Skeletal muscle tissue (tissue), 4 donors: ENCODE measurements around the gene TGM2. TPM values are rescaled to one million over a fixed set of nuclear protein-coding genes. Genes with fewer than 3 reads are reported as not detected.
A peak's percentile ranks its signal among the peaks of the same experiment; 100 is the strongest.
"Not testable (repeated sequence)": the region's sequence is repeated elsewhere in the genome, so short reads cannot be mapped to it uniquely, and the experiment has no call there.

Experiments
- H3K27ac ChIP-seq: one replicate; pipeline ENCODE4 v1.7.0; 2013; ENCODE audit warnings: mild to moderate bottlenecking, low read depth, low read length, inconsistent platforms
- H3K27me3 ChIP-seq, 3 donors: one replicate each; pipeline ENCODE4 v1.7.0; 2013; ENCODE audit warnings: low read length in 3 of 3; ENCODE audit not compliant: control insufficient read depth in 3 of 3, insufficient read depth in 3 of 3
- H3K36me3 ChIP-seq, 3 donors: one replicate each; pipeline ENCODE4 v1.7.0; 2013; ENCODE audit warnings: low read length in 3 of 3; ENCODE audit not compliant: control insufficient read depth in 3 of 3, insufficient read depth in 3 of 3
- H3K4me1 ChIP-seq, 3 donors: one replicate each; pipeline ENCODE4 v1.7.0; 2013; ENCODE audit warnings: low read length in 3 of 3, mild to moderate bottlenecking in 3 of 3; ENCODE audit not compliant: control insufficient read depth in 3 of 3, insufficient read depth in 3 of 3
- H3K4me3 ChIP-seq, 3 donors: one replicate each; pipeline ENCODE4 v1.7.0; 2013; ENCODE audit warnings: low read length in 3 of 3
- H3K9ac ChIP-seq, 3 donors: one replicate each; pipeline ENCODE4 v1.7.0; 2013; ENCODE audit warnings: low read length in 3 of 3, mild to moderate bottlenecking in 3 of 3, moderate library complexity in 2 of 3, low read depth in 1 of 3
- H3K9me3 ChIP-seq, 3 donors: one replicate each; pipeline ENCODE4 v1.7.0; 2013; ENCODE audit warnings: low read length in 3 of 3; ENCODE audit not compliant: control insufficient read depth in 3 of 3
- total RNA-seq: library from RNA; depleted of rRNA; stranded (reverse); fragments of >200 nt; gene quantifications from one replicate; pipeline ENCODE4 v1.2.3, GENCODE V29; 2014
- donor health status: Osteomylitis.

The TGM2 gene
- total RNA-seq, 1 donor from 2014 or later, result 7.3 TPM

DNA sequence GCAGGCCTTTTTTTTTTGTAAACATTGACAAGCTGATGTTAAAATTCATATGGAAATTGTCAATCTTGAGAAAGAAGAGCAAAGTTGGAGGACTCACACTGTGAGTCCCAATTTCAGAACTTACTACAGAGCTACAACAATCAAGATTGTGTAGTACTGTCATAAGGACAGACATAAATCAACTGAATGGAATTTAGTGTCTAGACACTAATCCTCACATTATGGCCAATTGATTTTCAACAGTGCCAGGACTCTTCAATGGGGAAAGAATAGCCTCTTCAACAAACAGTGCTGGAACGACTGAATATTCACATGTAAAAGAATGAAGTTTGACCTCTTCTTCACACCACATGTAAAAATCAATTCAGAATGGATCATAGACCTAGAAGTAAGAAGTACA, 60.8 kb downstream of the TGM2 start:
- Histone ChIP-seq H3K9ac (no peak overlapping the region), H3K9me3 (no peaks in the 10 kb centered on the region), H3K36me3 (no peaks in the 10 kb centered on the region), H3K4me1 (peaks cover 11 to 12% (median 12%) of the 10 kb centered on the region in 3 donors), H3K27ac (no peak overlapping the region), H3K27me3 (no peaks in the 10 kb centered on the region), H3K4me3 (no peak overlapping the region)

DNA sequence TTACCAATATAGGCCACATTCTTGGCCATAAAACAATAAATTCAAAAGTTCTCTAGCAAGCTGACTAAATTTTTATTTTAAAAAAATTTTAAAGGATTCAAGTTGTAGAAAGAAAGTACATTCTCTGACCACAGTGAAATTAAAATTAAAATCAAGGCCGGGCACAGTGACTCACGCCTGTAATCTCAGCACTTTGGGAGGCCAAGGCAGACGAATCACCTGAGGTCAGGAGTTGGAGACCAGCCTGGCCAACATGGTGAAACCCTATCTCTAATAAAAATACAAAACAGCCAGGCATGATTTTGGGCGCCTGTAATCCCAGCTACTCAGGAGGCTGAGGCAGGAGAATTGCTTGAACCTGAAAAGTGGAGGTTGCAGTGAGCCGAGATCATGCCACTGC, 62.9 kb downstream of the TGM2 start:
- H3K27me3 ChIP-seq, H3K36me3 ChIP-seq, H3K4me3 ChIP-seq, H3K9ac ChIP-seq, H3K9me3 ChIP-seq, H3K4me1 ChIP-seq, H3K27ac ChIP-seq: not testable (repeated sequence)

DNA sequence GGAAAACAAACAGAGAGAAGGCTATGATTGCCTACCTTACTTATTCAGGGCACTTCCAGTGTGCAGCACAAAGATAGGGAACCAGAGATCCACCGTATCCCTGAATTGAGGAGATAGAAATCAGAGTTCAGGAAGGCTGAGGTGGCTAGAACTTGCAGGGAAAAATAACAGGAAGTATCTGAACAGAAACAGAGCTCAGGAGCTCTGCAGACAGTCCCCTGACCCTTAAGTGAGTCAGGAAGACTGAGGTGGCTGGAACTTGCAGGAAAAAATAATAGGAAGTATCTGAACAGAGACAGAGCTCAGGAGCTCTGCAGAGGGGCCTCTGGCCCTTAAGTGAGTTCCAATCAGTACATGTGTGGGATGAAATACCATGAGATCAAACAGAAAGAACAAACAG, 66.1 kb downstream of the TGM2 start:
- Histone ChIP-seq H3K9ac (no peak overlapping the region), H3K27ac (no peak overlapping the region), H3K4me1 (peaks cover 14 to 15% (median 15%) of the 10 kb centered on the region in 3 donors), H3K27me3 (no peaks in the 10 kb centered on the region), H3K4me3 (no peak overlapping the region), H3K9me3 (no peaks in the 10 kb centered on the region), H3K36me3 (no peaks in the 10 kb centered on the region)

DNA sequence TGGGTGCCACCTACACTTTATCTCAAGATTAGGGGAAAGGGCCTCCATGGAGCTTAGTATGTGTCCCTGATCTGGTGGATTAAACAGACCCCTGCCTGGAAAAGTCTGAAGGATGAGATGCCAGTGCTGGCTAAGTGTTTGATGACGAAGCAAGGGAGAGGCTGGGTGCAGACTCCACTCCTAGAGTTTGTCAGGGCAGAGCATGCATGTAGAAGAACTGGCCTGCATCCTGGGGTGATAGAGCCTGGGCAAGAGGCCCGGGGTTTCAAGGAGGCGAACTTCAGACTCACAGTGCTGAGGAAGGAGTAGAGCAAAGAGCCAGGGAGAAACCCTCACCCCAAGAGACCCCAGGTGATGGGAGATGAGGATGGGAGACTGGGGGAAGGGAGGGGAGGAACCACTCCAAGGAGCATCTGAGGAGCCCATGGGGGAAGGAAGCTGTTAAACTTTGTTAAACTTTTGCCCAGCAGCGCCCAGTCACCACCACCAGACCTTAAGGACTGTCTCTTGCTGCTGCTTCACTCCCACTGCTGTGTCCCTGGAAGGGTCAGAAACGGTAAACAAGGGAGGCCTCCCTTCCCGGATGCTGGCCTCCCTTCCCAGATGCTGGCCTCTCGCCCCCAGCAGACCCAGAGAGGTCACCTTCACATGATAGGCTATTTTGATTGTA, 69.9 kb downstream of the TGM2 start:
- Histone ChIP-seq H3K4me1 (peaks cover 30 to 38% (median 31%) of the 10 kb centered on the region in 3 donors), H3K27me3 (no peaks in the 10 kb centered on the region), H3K27ac (peak overlapping the region; percentile 67), H3K36me3 (peaks cover 5 to 7% (median 6%) of the 10 kb centered on the region in 3 donors), H3K9me3 (no peaks in the 10 kb centered on the region), H3K4me3 (no peak overlapping the region), H3K9ac (peak overlapping the region in 1 of 3 donors; percentile 35)

DNA sequence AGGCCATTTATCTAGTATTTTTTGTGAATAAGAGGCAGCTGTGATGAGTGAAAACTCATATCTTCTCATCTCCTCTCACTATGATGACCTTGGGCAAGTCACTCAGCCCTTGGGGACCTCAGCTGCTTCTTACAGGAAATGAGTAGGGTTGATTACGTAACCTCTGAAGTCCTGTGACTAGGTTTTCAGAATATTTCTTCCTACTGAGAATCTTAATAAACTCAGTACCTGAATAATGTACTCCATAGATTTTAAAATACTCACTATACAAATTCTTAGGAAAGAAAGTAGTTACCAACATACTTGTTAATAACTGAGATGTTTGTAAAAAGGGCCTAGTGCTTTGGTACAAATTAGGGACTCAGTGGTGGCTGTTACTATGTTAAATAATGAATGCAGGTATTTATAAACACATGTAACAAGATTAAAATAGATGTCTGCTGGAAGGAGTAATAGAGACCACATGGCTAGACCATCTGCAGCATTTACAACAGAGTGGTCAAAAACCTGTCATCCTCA, 70.6 kb downstream of the TGM2 start:
- peak overlapping the region in 2 of 3 donors; percentile 24 to 35 for H3K9ac ChIP-seq
- no peak overlapping the region for H3K4me3 ChIP-seq
- no peaks in the 10 kb centered on the region for H3K27me3 ChIP-seq
- H3K27ac ChIP-seq, result peak overlapping the region; percentile 67
- H3K36me3 ChIP-seq, result peaks cover 9 to 12% (median 12%) of the 10 kb centered on the region in 3 donors
- H3K9me3 ChIP-seq, result no peaks in the 10 kb centered on the region
- peaks cover 30 to 40% (median 31%) of the 10 kb centered on the region in 3 donors for H3K4me1 ChIP-seq

DNA sequence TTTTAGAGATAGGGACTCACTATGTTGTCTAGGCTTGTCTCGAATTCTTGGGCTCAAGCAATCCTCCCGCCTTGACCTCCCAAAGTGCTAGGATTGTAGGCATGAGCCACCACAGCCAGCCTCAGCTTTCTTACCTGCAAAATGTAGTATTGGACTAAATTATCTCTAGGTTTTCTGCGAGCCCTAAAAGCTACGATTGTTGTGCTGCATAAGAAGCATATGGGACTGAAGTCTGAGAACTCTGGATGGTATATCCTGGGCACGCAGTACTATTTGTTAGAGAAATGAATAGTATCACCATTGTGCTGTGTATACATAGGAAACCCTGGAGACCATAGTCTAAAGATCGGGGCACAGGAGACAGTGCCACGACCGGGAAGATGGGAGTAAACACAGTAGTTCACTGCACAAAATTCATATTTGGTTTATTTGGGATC, 71.4 kb downstream of the TGM2 start:
- no peaks in the 10 kb centered on the region for H3K9me3 ChIP-seq
- H3K4me3 ChIP-seq, result no peak overlapping the region
- no peaks in the 10 kb centered on the region for H3K27me3 ChIP-seq
- peaks cover 9 to 16% (median 14%) of the 10 kb centered on the region in 3 donors for H3K36me3 ChIP-seq
- H3K27ac ChIP-seq, result peak overlapping the region; percentile 67
- no peak overlapping the region for H3K9ac ChIP-seq
- H3K4me1 ChIP-seq, result peaks cover 30 to 40% (median 31%) of the 10 kb centered on the region in 3 donors

DNA sequence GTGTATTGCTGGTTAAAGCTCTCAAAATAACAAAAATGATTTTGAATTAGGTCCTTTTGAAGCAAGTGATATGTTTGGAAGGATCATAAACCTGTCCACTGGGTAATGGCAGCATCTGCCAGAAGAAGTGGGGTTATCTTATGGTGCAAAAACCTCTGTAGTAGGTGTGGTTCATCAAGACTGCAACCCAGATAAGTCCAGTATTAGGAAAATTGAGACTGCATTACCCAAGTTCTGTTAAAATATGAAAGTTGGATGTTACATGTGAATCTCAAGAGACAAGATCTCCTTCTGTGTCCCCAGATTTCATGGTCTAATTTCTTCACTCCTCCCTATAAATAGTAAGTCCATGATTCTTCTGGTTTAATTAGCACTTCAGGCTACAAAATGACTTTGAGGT, 72.2 kb downstream of the TGM2 start:
- Histone ChIP-seq H3K36me3 (peaks cover 15 to 23% (median 21%) of the 10 kb centered on the region in 3 donors), H3K4me3 (no peak overlapping the region), H3K9me3 (no peaks in the 10 kb centered on the region), H3K27me3 (no peaks in the 10 kb centered on the region), H3K27ac (no peak overlapping the region), H3K4me1 (peaks cover 30 to 40% (median 31%) of the 10 kb centered on the region in 3 donors), H3K9ac (no peak overlapping the region)

DNA sequence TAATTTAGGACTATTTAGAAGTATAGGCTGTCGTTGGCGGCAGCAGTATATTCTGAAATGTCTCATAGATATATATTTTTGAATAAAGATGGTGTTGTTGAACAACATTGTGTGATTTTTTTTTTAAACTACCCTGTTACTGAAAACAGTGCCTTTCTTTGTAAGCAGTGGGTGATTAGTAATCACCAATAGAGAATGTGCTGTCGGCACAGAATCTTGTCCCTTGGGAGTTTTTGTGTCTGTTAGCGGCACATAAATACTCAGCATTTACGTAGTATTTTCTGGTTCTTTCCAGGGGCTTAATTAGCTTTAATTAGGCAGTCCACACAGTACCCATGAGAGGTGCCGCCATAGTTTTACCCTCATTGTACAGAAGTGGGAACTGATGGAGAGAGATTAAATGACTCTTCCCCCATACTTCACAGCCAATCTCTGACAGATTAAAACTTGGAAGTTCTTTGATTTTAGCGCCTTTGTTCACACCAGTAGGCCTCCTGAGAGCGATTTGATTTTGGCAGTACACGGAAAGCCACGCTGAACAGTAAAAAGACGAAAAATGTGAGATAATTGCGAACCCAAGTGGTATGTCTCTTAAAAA, 72.7 kb downstream of the TGM2 start:
- Histone ChIP-seq H3K4me3 (no peak overlapping the region), H3K27ac (no peak overlapping the region), H3K27me3 (no peaks in the 10 kb centered on the region), H3K36me3 (peaks cover 17 to 27% (median 25%) of the 10 kb centered on the region in 3 donors), H3K9me3 (no peaks in the 10 kb centered on the region), H3K9ac (no peak overlapping the region), H3K4me1 (peaks cover 30 to 40% (median 31%) of the 10 kb centered on the region in 3 donors)

DNA sequence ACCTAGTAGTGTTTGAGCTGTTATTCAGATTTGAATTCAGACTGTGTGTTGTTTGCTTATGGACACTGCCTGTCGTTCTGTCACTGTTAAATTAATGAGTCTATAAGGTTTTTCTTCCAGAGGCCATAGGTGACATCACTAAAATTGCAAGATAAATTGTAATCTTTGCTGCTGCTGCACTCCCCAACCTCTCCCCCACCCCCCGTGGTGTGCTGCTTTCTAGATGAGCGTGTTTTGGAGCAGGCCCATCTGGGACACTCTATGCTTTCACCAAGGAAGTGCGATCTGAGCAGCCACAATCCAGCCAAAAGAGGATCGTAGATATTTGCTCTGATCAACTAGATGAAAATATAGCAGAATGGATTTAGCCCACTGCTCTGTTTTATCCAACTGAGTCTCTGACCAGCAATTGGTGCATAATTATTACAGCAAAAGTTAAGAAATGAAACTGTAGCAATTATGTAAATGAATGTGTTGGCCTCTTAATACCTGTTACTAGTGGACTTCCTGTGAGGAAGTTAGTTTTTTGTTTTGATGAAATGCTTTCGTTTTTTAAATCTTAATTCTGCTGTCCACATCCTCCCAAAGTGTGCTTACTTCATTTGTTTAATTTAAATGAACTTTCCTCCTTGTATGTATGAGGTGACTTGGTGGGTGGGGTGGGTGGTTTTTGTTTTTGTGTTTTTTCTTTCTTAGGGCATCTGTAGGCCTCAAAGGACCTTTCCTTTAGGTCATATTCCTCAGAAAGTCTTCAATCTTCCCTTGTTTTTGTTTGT, 73.4 kb downstream of the TGM2 start:
- Histone ChIP-seq H3K9me3 (no peaks in the 10 kb centered on the region), H3K9ac (peak overlapping the region in 1 of 3 donors; percentile 40), H3K4me1 (peaks cover 30 to 40% (median 31%) of the 10 kb centered on the region in 3 donors), H3K27me3 (no peaks in the 10 kb centered on the region), H3K4me3 (no peak overlapping the region), H3K36me3 (peaks cover 17 to 27% (median 25%) of the 10 kb centered on the region in 3 donors), H3K27ac (no peak overlapping the region)
